HepG2 (cell line): ENCODE data around the gene EFNA2. TPM values are rescaled to one million over a fixed set of nuclear protein-coding genes. Genes with fewer than 3 reads are reported as not detected.
A peak's percentile ranks its signal among the peaks of the same experiment; 100 is the strongest.

Experiments used
- ADNP ChIP-seq: sonication (generic); formaldehyde crosslinking; IDR thresholded peaks from 2 replicates; pipeline ENCODE4 v1.4.0; 2020; ENCODE audit warnings: missing genetic modification reagents
- AGO2 ChIP-seq: fragments of 200-400 bp; formaldehyde crosslinking; optimal IDR thresholded peaks from 2 replicates; pipeline ENCODE3; 2017; ENCODE audit warnings: mild to moderate bottlenecking, low read depth, low read length, moderate library complexity
- CBFB ChIP-seq: sonication (generic); formaldehyde crosslinking; IDR thresholded peaks from 2 replicates; pipeline ENCODE4 v1.4.0; 2020; ENCODE audit warnings: missing genetic modification reagents
- FOSL2 ChIP-seq: sonication (generic); formaldehyde crosslinking; IDR thresholded peaks from 2 replicates; pipeline ENCODE4 v1.4.0; 2020; ENCODE audit warnings: missing genetic modification reagents
- GATAD1 ChIP-seq: IDR thresholded peaks from 2 replicates; pipeline ENCODE4 v1.6.1; 2016; ENCODE audit warnings: missing genetic modification reagents, missing compliant biosample characterization
- HNRNPLL ChIP-seq: fragments of 200-400 bp; formaldehyde crosslinking; IDR thresholded peaks from 2 replicates; pipeline ENCODE4 v1.6.1; 2017; ENCODE audit warnings: mild to moderate bottlenecking, low read depth, low read length; ENCODE audit not compliant: poor library complexity, severe bottlenecking
- RARA ChIP-seq: IDR thresholded peaks from 2 replicates; pipeline ENCODE4 v1.6.1; 2016; ENCODE audit warnings: missing genetic modification reagents, missing compliant biosample characterization
- SMYD3 ChIP-seq: sonication (generic); formaldehyde crosslinking; IDR thresholded peaks from 2 replicates; pipeline ENCODE4 v1.8.1; 2023; ENCODE audit warnings: mild to moderate bottlenecking, missing genetic modification reagents
- SUZ12 ChIP-seq: fragments of 150-350 bp; IDR thresholded peaks from 2 replicates; pipeline ENCODE4 v1.6.1; 2014; ENCODE audit warnings: low read depth, low read length
- TEAD2 ChIP-seq: sonication (generic); formaldehyde crosslinking; IDR thresholded peaks from 2 replicates; pipeline ENCODE4 v1.9.0; 2021; ENCODE audit warnings: missing genetic modification reagents
- ZBTB2 ChIP-seq: sonication (generic); formaldehyde crosslinking; IDR thresholded peaks from 2 replicates; pipeline ENCODE4 v1.8.0; 2022; ENCODE audit warnings: low read depth, missing genetic modification reagents
- ZFP91 ChIP-seq: sonication (generic); formaldehyde crosslinking; IDR thresholded peaks from 2 replicates; pipeline ENCODE4 v1.9.0; 2022; ENCODE audit warnings: missing genetic modification reagents, mild to moderate bottlenecking, borderline replicate concordance
- ZNF383 ChIP-seq: sonication (generic); formaldehyde crosslinking; IDR thresholded peaks from 2 replicates; pipeline ENCODE4 v1.4.0; 2020; ENCODE audit warnings: missing genetic modification reagents, mild to moderate bottlenecking, borderline replicate concordance
- ZNF556 ChIP-seq: sonication (generic); formaldehyde crosslinking; IDR thresholded peaks from 2 replicates; pipeline ENCODE4 v1.4.0; 2020; ENCODE audit warnings: mild to moderate bottlenecking, missing genetic modification reagents, borderline replicate concordance
- ZNF589 ChIP-seq: sonication (generic); formaldehyde crosslinking; conservative IDR thresholded peaks from 2 replicates; pipeline ENCODE4 v1.8.0; 2022; ENCODE audit warnings: mild to moderate bottlenecking, moderate library complexity, missing genetic modification reagents
- polyA plus RNA-seq, 8 experiments: library from polyadenylated mRNA; depleted of rRNA in 3 of 8; stranded (reverse) in 7 of 8; unstranded in 1 of 8; fragments of >200 nt; fragmentation: Illumina TruSeq in 4 of 8; extraction: Trizol in 4 of 8; gene quantifications; 2 replicates each; pipeline versions ENCODE4 v1.2.1 to v1.2.3, GENCODE V29; 2011 to 2016; ENCODE audit warnings: low read depth in 4 of 8, missing spikeins in 1 of 8, mixed read lengths in 1 of 8; ENCODE audit not compliant: insufficient read depth in 1 of 8
- total RNA-seq, 5 experiments: library from RNA; depleted of rRNA; stranded (reverse); fragments of >200 nt; fragmentation: Illumina TruSeq; extraction: Trizol; gene quantifications; 2 replicates each; pipeline ENCODE4 v1.2.3, GENCODE V29; 2016; ENCODE audit warnings: low read depth in 1 of 5

The EFNA2 gene
- total and polyA plus RNA-seq, 2 of the 13 experiments (the other 11 are each of a cell fraction or from before 2014, with no cell fraction given), result 6.0 to 9.9 TPM

GRCh38 chr19:1259876-1260748 lies 25.6 kb upstream of the EFNA2 start (continued):
- TF ChIP-seq RARA (CRISPR knock-in tag) (peak; percentile 88), ZBTB2 (CRISPR knock-in tag) (peak; percentile 38; the same call in 1 of the 2 replicates), ZNF383 (CRISPR knock-in tag) (no peak), ZFP91 (CRISPR knock-in tag) (no peak), ZNF556 (CRISPR knock-in tag) (no peak), TEAD2 (no peak), AGO2 (peak; percentile 64), ZNF589 (0 out of 2 replicates have a peak, but pooled peaks have one; percentile 38), ADNP (0 out of 2 replicates have a peak, but pooled peaks have one; percentile 7), GATAD1 (CRISPR knock-in tag) (no peak), FOSL2 (peak; percentile 43; the same call in 1 of the 2 replicates), CBFB (CRISPR knock-in tag) (no peak), HNRNPLL (no peak), SMYD3 (CRISPR knock-in tag) (no peak), SUZ12 (no peak)
- TF ChIP-seq, all 625 proteins: peak for 46
